GM19193 (cell line): ENCODE data around the gene NOL4L.

ENCODE experiments used
- POLR2A ChIP-seq: IDR thresholded peaks from 4 replicates; pipeline ENCODE4 v1.6.1; 2011; ENCODE audit not compliant: insufficient read depth, insufficient read length; ENCODE audit errors: extremely low read depth

Gene NOL4L

DNA sequence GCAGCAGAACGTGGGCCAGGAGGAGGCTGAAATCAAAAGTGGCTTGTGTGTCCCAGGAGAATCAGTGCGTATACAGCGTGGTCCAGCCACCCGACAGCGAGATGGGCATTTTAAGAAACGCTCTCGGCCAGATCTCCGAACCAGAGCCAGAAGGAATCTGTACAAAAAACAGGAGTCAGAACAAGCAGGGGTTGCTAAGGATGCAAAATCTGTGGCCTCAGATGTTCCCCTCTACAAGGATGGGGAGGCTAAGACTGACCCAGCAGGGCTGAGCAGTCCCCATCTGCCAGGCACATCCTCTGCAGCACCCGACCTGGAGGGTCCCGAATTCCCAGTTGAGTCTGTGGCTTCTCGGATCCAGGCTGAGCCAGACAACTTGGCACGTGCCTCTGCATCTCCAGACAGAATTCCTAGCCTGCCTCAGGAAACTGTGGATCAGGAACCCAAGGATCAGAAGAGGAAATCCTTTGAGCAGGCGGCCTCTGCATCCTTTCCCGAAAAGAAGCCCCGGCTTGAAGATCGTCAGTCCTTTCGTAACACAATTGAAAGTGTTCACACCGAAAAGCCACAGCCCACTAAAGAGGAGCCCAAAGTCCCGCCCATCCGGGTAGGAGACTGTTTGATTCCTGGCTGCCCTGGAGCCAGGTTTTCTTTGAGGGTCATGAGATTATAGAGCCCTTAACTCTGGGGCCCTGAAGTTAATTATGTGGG is 151.7 kb downstream of the NOL4L start:
- no peak for TF ChIP-seq POLR2A

DNA sequence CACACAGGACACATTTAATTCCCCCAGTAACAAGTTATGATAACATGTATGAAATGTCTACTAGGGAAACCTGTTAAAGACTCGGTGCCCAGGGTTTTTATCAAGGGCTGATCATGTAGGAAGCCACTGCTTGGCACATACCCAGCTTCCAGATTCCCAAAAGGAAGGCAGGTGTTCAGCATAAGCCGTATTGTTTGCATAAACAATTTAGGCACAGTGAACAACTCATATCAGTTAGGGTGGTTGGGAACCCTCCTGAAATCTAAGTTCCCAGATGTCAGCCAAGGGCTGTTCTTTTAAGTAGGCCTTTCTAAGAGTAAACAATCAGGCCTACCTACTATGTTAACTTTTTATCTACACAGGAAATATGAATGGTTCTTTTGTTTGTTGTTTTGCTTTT is 152.9 kb downstream of the NOL4L start:
- no peak for TF ChIP-seq POLR2A

DNA sequence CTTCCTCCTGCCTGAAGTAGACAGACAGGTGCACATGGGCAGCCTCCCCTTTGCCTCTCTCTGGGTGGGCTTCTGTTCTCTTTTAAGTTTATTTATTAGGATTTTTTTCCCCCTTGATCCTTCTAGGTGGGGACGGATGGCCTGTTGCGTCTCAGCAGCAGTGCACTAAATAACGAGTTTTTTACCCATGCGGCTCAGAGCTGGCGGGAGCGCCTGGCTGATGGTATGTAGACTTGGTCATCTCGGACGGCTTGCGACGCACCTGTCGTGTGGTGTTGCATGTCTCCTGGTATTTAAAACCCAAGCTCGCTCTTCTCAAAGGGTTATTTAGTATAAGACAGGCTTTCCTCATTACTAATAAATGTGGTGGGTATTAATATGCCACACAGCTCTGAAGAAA is 153.7 kb downstream of the NOL4L start:
- no peak for TF ChIP-seq POLR2A

DNA sequence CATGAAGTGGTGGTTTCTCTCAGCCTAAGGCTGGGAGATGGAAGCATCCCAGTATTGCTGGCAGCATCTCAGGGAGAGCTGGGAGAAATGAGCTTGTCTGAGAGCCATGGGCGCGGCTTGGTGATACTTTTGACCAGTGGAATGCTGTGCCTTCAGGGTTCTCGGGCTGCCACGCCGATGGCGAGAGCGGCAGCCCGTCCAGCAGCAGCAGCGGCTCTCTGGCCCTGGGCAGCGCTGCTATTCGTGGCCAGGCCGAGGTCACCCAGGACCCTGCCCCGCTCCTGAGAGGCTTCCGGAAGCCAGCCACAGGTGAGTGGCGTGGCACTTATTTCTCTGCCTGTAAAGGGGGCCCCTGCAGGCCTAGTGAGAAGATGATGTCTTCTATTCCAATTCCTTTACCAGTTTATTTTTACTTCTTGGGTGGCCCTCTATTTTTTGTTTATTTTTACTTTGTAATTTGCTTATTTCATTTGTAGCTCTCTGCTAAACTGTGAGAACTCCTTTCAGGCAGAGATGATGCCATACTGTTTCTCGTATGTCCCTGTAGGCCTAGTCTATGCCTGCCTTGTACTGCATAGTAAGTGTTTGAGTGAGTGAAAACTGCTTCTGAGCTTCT is 155.3 kb downstream of the NOL4L start:
- no peak for TF ChIP-seq POLR2A

DNA sequence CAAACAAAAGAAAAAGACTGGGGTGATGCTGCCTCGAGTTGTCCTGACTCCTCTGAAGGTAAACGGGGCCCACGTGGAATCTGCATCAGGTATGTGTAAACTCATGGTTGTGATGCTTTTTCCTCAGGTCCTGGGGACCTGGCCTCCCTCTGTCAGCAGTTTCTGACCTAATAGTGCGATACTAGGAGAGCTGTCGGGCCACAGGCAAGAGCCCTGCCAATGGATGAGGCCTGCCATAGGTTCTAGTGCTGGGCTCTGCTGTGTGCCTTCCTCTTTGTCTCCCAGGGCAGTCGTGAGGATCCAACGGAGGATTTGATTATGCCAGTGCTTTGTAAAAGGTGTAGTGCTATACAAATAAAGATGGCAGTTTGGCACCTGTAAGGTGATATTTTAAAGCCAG is 155.8 kb downstream of the NOL4L start:
- TF ChIP-seq POLR2A = no peak

DNA sequence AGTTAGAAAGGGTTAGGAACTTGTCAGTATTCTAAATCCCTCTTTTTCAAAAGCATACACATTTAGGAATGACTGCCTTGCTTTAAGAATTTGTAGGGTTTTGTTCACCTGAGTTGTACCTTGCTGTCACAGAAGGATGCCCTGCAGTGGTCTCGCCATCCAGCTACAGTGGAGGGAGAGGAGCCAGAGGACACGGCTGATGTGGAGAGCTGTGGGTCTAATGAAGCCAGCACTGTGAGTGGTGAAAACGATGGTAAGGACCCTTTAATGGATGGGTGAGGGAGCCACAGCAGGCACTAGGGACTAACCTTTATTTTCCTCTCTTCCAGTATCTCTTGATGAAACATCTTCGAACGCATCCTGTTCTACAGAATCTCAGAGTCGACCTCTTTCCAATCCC is 157.1 kb downstream of the NOL4L start:
- no peak for TF ChIP-seq POLR2A

DNA sequence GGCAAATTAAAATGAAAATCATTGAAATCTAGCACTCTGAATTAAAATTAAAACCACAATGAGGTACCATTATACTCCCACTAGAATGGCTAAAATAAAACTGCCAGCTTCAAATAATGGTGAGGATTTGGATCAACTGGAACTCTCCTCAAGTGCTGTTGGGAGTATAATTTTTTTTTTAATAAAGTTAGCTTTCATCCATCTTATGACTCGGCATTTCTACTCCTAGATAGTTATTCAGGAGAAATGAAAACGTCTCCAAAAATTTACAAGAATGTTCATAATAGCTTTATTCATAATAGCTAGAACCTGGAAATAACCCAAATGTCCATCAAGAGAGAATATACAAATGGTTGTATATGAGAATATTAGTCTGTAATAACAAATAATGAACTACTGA is 163.8 kb downstream of the NOL4L start:
- TF ChIP-seq POLR2A = no peak

DNA sequence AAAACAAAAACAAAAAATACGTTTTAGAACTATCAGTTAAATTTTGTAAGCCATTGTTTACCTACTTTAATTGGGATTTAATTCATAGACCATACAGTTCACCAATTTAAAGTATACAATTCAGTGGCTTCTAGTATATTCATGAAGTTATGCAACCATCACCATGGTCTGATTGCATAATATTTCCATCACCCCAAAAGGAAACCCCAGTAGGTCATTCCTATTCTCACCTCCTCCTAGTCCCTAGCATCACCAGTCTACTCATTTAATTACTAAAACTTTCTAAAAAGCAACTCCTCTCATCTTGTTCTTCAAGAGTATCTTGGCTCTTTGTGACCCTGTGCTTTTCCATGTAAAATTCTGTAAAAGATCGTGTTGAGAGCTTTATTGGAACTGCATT is 166.8 kb downstream of the NOL4L start:
- no peak for TF ChIP-seq POLR2A

DNA sequence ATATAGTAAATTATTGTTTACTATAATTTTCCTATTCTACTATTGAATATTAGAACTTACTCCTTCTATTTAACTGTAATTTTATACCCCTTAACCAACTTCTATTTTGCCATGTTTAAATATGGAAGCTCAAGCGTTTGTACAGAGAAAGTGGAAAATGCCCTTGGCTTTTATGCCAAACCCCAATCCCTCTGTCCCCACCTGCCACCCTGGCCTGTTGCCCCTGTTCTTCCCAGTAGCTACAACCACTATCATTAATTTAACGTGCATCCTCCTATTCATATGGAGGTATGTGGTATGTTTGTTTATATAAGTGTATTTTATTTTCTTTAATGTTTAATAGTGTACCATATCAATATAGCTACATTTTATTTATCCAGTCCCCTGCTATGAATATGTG is 168.9 kb downstream of the NOL4L start:
- TF ChIP-seq POLR2A = no peak

DNA sequence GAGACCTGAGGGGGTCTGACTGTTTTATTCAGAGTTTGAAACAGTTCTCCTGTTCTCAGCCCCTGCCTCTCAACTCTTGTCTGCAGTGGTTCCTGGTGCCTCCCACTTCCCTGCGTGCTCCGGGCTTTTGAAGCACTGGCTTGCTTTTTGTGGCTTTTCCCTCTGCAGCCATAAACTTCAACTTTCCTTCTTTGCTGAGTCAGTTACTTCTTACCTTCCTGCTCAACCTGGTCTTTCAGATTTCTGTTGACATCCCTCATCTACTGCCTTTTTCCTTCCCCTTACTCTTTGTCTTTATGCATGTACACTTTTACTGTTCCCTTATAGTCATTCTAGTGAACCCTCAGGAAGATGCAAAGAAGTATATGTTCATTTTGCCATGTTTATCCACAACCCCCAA is 169.6 kb downstream of the NOL4L start:
- TF ChIP-seq POLR2A = no peak

DNA sequence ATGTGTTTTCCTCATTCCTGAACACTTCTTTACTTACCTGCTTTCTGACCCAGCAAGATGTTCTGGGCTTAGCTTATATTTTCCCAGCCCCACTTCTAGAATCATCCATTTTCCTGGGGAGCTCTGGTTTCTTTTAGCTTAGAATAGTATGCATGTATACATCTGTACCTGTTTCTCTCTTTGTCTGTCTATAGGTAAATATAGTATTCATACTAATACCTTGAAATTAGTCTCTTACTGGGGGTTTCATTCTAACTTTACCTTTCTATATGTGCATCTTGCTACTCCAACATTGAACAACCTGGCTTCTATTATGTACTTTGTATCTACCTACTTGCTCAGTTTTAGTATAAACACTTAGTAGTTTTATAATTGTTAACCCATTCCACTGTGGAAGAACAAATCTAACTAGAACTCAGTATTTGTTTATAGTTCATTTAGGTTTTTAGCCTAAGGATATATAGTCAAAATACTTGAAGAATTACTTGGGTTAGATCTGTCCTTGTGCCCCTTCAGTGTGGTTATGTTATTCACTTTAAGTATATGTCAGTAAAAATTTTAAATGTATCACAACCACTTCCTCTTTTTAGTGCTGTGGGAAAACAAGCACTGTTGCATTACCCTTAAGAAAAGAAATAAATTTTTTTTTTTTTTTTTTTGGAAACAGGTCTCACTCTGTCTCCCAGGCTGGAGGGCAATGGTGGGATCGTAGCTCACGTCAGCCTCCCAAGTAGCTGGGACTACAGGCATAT is 173.0 kb downstream of the NOL4L start:
- TF ChIP-seq POLR2A = no peak

DNA sequence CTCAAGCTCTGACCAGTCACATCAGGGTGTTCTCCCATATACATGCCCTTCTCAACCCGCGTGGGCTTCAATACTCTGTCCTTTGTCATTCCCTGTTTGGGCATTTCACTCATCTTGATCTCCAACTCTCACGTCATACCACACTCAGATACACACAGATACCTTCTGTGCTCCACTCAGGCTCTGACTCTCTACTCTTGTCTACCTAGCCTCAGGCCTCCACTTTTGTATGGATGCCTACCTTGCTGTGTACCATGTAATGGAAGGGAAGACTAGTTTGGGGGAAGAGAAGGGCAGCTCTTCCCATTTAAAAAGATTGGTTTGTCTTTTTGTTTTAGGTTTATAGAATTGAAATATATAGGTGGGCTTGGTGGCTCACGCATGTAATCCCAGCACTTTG is 178.4 kb downstream of the NOL4L start:
- TF ChIP-seq POLR2A = no peak

DNA sequence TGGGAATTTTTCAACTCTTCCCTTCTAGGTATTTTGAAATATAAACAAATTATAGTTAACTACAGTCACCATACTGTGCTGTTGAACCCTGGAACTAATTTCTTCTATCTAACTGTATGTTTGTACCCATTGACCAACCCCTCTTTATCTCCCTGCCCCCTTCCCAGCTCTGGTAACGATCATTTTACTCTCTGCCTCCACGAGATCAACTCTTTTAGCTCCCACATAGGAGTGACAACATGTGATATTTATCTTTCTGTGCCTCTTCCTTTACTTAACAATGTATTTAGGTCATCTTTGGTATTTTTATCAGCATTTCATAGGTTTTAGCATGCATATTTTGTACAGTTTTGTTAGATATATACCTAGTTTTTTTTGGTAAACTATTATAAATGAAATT is 181.1 kb downstream of the NOL4L start:
- no peak for TF ChIP-seq POLR2A

DNA sequence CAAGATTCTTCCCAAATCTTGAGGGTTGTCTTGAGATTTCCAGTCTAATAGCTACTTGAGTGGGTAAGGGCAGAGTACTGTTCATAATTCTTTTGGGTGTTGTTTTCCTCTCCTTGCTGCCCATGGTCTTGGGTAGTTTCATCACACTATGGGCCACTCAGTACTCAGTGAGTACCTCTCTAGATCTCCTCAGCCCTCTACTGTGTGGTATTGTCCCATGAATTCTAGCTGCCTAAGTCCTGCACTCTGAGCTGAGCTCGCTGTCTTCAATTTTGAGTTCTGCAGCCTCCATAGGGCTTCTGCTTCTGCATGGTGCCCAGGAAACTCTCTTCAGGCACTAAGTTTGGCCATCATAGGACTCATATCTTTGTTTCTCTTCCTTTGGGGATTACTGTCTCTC is 184.7 kb downstream of the NOL4L start:
- TF ChIP-seq POLR2A = no peak

DNA sequence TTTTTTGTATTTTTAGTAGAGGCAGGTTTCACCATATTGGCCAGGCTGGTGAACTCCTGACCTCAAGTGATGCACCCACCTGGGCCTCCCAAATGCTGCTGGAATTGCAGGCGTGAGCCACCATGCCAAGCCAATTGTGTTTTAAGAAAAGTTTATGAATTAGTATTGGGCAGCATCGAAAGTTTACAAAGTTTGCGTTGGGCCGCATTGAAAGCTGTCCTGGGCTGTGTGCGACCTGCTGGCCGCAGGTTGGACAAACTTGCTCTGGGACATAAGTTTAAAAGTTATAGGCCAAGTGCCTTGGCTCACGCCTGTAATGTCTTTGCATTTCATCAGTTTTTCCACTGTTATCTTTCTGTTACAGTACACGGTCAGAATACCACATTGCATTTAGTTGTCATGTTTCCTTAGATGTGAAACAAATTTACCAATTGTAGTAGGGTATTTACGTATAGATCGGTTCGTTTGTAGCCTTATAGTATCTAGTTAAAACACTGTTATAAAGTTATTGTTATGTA is 187.5 kb downstream of the NOL4L start:
- no peak for TF ChIP-seq POLR2A
